Anterior cingulate cortex (tissue), 58 donors: ENCODE measurements around the gene SLC25A30.

Experiments
- DNase-seq, 58 donors: peaks; one replicate each; lab custom pipeline; 2025; lab: John Stamatoyannopoulos, UW

SLC25A30 gene, protein sequence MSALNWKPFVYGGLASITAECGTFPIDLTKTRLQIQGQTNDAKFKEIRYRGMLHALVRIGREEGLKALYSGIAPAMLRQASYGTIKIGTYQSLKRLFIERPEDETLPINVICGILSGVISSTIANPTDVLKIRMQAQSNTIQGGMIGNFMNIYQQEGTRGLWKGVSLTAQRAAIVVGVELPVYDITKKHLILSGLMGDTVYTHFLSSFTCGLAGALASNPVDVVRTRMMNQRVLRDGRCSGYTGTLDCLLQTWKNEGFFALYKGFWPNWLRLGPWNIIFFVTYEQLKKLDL

GRCh38 chr13:45417790-45418534 is at the start of gene SLC25A30:
SLC25A30 (minus strand) TSS chr13:45418373; CDS start chr13:45411425, 6,948 bp downstream.
- peak in 56 of 58 donors; percentile 46 to 92 (median 83) for DNase-seq

GRCh38 chr13:45466359-45466758 is 48.2 kb upstream of the SLC25A30 start:
- no peak for DNase-seq

DNA sequence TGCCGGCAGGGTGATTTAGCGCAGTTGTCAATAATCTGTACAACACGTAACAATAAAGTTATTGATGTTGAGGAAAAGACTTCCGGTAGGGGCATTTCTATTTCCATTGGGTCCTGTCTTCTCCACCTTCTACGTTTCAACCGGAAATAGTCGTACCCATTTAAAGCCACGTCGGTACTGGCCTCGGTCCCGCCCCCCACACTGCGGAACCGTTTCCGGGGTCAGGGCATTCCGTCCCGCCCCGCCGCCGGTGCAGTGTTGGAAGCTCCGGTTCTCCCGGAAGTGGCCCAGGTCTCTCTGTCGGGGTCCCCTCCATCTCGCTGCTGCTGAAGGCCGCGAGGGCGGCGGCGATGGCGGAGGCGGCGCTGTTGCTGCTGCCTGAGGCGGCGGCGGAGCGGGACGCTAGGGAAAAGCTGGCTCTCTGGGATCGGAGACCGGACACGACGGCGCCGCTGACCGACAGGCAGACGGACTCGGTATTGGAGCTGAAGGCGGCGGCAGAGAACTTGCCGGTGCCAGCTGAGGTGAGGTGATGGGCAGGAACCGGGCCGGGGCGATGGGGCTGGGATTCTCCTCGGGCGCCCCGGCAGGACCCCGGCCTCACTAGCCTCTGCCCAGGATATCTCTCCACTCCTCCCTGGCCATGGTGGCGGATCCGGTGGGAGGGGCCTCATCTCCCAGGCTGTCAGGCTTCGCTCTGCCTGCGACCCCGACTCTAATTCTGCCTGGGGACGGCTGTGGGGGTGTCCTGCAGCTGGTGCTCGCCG is 46.7 kb upstream of the SLC25A30 start, which contains the start of gene COG3:
Gene COG3, plus strand, starts transcription at position 253 of the 767 bp plus-strand sequence. Its CDS starts 98 bp downstream, at position 351.
- peak; percentile 67 to 96 (median 91) for DNase-seq

- DNase-seq, result peak in 3 of 58 donors; percentile 2 to 12 (median 5)
Measured at GRCh38 chr13:45464141-45464686, 46.0 kb upstream of the SLC25A30 start.

DNA sequence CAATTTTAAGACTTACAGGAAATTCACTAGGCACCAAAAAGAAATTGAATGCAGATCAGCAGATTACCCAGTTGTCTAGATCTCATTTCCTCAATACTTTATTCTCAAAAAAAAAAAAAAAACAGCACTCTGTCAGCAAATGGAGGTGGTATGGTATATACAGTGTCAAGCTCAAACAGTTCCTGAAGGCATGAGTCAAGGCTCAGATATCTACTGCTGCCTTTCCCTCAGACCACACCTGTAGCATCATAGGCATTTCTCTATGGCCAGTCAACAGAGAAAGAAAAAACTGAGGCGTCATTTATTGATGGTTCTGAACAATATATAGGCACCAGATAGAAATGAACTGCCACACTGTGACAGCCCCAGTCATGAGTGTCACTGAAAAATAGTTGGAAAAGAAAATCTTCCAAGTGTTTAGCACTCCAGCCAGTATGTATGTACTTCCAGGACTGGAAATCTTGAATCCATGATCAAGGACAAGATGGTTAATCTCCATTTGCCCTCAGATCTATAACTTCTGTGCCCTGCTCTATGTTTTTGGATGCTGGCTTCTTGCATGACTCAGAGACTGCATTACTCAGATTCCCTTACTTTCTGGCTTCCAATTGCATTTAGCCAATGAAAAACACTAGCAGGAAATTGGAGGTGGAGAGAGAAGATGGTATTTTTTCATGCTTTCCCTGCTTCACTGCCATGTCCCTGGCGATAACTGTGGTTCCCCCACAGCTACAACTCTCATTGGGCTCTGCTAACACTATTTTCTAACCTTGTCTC is 38.2 kb upstream of the SLC25A30 start:
- no peak for DNase-seq

DNA sequence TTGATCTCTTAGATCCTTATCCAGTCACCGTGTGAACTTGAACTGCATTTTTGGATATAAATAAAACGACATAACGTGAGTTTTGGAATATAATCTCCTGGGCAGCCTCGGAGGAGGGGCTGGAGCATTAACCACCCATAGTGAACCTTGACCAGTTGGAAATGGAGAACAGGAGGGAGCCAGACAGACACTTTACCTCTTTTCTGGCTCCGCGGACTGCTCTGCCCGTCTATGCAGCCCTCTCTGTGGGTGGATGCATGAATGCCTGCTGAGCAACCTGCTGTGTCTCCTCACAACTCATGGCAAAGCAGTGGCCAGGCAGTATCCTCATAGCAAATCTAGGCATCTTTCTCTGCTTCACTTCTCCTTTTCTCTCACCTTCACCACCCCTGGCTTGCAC is 36.0 kb upstream of the SLC25A30 start:
- no peak for DNase-seq

DNA sequence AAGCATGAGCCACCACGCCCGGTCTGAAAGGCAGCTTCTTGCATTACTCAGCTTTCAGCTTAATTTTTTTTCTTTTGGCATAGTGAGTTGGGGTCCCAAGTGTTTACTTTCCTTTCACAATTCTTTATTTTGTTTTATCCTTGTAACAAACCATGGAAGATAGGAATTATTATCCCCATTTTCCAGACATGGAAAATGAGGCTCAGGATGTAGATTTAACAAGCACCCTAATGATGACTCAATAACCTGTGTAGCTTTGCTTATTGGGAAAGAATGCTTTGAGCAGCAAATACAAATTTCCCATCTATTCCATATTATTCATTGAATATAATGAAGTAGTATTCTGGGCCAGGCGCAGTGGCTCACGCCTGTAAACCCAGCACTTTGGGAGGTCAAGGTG is 33.1 kb upstream of the SLC25A30 start:
- DNase-seq, result no peak

DNA sequence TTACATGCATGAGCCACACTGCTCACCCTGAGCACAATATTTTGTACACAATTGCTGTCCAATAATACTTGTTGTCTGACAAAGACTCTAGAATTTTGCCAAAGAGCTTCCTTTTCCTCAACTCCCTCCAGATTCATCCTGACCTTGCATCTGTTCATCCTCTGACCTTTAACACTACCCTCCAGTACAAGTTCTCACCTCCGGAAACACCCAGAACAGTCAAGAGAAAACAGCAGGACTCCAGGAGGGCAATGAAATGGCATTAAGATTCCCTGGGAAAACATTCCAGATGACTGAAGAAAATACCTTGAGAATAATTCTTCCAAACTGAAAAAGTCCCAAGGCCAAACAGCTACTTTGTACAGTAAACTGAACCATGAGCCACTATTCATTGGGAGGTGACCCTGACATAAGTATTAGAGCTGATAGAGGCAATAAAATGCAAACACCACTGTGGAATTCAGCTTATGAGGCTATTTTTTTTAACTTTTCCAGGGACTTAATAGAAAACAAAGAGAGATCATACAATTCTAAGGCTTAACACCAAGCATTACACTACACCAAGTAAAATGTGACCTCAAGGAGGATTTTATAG is 30.9 kb upstream of the SLC25A30 start:
- no peak for DNase-seq

DNA sequence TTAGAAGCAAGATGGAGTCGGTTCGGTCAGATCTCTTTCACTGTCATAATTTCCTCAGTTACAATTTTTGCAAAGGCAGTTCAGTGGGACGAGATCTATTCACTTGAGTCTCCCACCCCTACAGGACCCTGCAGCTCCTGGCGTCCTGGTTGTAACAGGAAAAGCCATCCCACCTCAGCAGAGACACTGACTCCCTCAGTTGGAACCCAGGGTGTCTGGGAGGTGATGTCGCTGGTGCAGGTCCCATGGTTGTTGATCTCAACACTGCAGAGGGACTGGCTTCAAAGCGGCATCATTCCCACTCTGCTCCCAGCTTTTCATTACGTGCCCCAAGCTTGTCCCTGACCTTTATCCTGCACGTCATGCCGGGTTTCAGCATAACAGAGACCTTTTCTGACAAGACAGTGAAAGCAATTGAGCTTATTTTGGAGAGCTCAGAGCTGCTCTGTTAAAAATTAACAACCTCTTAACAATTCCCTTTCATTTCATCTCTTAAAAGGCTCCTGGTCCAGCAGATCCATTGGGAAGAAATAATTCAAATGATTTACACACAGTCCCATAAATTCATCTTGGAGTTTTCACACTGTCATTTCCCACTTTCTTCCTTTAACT is 29.0 kb upstream of the SLC25A30 start:
- no peak for DNase-seq

DNA sequence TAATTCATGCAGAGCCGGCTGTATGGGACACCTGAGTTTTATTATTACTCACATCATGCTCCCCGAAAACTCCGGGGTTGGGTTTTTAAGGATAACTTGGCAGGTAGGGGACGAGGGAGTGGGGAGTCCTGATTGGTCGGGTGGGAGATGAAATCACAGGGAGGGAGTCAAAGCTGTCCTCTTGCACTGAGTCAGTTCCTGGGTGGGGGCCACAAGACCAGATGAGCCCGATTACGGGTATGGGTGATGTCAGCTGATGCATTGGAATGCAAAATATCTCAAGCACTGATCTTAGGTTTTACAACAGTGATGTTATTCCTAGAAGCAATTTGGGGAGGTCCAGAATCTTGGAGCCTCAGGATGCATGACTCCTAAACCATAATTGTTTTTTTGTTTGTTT is 28.0 kb upstream of the SLC25A30 start:
- DNase-seq, result no peak

DNA sequence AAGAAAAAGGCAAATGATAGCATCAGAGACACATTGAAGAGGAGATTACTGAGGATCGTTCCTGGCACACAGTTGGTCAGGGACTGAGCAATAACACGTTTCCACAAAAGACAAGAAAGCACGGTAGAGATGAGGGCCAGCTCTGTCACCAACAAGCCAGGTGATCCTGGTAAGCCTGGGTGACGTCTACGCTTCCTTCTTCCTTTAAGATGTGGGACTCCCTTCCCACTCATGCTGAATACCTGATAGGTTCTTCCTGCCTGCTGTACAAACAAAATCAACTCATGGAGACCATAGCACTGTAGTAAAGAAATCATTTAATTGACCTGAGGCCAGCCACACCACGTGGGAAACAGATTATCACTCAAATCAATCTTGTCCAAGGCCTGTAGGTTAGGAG is 26.9 kb upstream of the SLC25A30 start:
- no peak for DNase-seq

GRCh38 chr13:45441633-45442032 is 23.5 kb upstream of the SLC25A30 start:
- no peak for DNase-seq

DNA sequence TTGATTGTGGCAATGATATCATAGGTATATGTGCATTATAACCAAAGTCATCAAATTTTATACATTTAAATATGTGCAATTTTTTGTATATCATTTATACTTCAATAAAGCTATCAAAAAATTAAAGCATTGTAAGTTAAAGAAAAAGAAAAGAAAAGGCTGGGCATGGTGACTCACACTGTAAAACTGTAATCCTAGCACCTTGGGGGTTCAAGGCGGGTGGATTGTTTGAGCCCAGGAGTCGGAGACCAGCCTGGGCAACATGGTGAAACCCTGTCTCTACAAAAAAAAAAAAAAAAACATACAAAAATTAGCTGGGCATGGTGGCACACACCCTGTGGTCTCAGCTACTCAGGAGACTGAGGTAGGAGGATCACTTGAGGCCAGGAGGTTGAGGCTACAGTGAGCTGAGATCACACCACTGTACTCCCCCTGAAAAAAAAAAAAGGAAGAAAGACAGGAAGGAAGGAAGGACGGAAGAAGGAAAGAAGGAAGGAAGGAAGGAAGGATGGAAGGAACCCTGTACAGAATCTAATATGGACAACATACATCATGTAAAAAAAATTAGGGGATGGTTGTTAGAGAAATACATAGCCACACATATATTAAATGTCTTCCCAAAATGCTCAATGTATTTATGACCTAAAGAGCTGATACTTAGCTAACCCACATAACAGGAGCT is 21.7 kb upstream of the SLC25A30 start:
- DNase-seq, result no peak

GRCh38 chr13:45439008-45439407 is 20.8 kb upstream of the SLC25A30 start:
- no peak for DNase-seq

GRCh38 chr13:45437947-45438346 is 19.8 kb upstream of the SLC25A30 start:
- no peak for DNase-seq

- DNase-seq, result no peak
Measured at GRCh38 chr13:45436953-45437352, 18.8 kb upstream of the SLC25A30 start.

- DNase-seq, result no peak
Measured at GRCh38 chr13:45436332-45436731, 18.2 kb upstream of the SLC25A30 start.

DNA sequence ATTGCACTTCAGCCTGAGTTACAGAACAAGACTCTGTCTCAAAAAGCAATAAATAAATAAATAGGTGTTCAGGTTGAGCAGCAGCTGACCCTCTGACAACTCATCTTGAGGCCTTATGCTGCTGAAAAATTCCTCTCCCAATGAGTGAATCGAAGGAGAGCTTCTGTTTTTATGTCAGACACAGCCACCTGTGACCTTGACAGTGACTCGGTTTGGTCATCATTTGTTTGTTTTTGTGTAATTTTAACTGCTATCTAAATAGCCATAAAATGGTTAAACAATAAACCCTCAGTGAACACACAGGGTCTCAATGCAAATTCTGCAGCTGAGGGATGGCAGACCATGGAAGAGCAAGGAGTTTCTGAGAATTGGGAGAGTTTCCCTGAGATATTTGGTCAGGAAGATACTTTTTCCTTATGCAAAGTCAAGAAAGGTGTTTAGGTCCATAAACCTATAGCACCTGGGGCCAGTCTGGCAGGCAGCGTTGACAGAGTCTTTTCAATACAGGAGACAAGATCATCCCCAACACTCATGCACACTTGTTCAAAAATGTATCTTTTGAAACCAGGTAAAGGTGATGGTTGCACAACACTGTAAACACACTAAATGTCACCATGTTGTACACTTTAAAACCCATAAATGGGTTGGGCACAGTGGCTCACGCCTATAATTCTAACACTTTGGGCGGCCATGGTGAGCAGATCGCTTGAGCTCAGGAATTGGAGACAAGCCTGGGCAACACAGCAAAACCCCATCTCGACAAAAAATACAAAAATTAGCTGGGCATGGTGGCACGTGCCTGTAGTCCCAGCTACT is 16.6 kb upstream of the SLC25A30 start:
- DNase-seq, result no peak
